GM12878 (cell line): ENCODE measurements around the gene STAT5A. TPM values are rescaled to one million over a fixed set of nuclear protein-coding genes. Genes with fewer than 3 reads are reported as not detected.

ENCODE experiments used
- polyA plus RNA-seq, 11 experiments: library from polyadenylated mRNA; depleted of rRNA in 4 of 11; unstranded in 6 of 11; stranded (reverse) in 5 of 11; fragments of >200 nt; fragmentation: Nextera tagmentation in 4 of 11; fragmentation: Illumina TruSeq in 1 of 11; extraction: Ambion mirVana in 4 of 11; extraction: Trizol in 1 of 11; gene quantifications; 1 replicate in 1 of 11; 2 replicates in 10 of 11; pipeline versions ENCODE4 v1.2.1 to v1.2.3, GENCODE V29; 2011 to 2016; ENCODE audit warnings: inconsistent platforms in 2 of 11, missing spikeins in 2 of 11, low read depth in 1 of 11
- total RNA-seq, 4 experiments: library from RNA; depleted of rRNA in 3 of 4; stranded (reverse); fragments of >200 nt in 3 of 4; fragmentation: Illumina TruSeq in 1 of 4; extraction: Trizol in 1 of 4; gene quantifications; 2 replicates each; pipeline versions ENCODE4 v1.2.1 to v1.2.3, GENCODE V29; 2013 to 2021

STAT5A gene
- total and polyA plus RNA-seq, 10 of the 15 experiments (the other 5 are each of a cell fraction or from before 2014, with no cell fraction given), result 14.8 to 86.4 (median 41.5) TPM

Other genes with a start within 250 kb of the STAT5A start
Only the 7 nearest of the 14 such genes appear.
- 52.9 and 60.5 TPM in 2 replicates for gene RAB5C, start 133.5 kb upstream of the STAT5A start, total RNA-seq (2014; rRNA removed)
- gene RAB5C, start 133.5 kb upstream of the STAT5A start, total RNA-seq (2014; rRNA removed; fragmentation: Illumina TruSeq; extraction: Trizol), result 42.3 and 42.9 TPM in 2 replicates
- gene RAB5C, start 133.5 kb upstream of the STAT5A start, total RNA-seq (2021), result 67.7 and 70.7 TPM in 2 replicates
- gene RAB5C, start 133.5 kb upstream of the STAT5A start, polyA plus RNA-seq (2011; rRNA removed), result 51.7 and 90.4 TPM in 2 replicates
- 40.8 and 80.7 TPM in 2 replicates for gene RAB5C, start 133.5 kb upstream of the STAT5A start, polyA plus RNA-seq (2014; fragmentation: Illumina TruSeq; extraction: Trizol)
- gene RAB5C, start 133.5 kb upstream of the STAT5A start, polyA plus RNA-seq (2014; fragmentation: Nextera tagmentation; extraction: Ambion mirVana), result 1 to 10 TPM; 1.2 to 1.7 TPM
- gene RAB5C, start 133.5 kb upstream of the STAT5A start, polyA plus RNA-seq (2014; rRNA removed), result 91.9 and 94.4 TPM in 2 replicates
- gene RAB5C, start 133.5 kb upstream of the STAT5A start, polyA plus RNA-seq (2016; fragmentation: Nextera tagmentation; extraction: Ambion mirVana), result 10 to 100 TPM; 49.9 to 51.7 TPM
- gene KCNH4, start 107.4 kb upstream of the STAT5A start, total RNA-seq (2014; rRNA removed), result 0.06 TPM in 1 of 2 replicates, not detected in the other
- 0.09 TPM in 1 of 2 replicates, not detected in the other for gene KCNH4, start 107.4 kb upstream of the STAT5A start, total RNA-seq (2014; rRNA removed; fragmentation: Illumina TruSeq; extraction: Trizol)
- gene KCNH4, start 107.4 kb upstream of the STAT5A start, total RNA-seq (2021), result 0.19 and 0.26 TPM in 2 replicates
- gene KCNH4, start 107.4 kb upstream of the STAT5A start, polyA plus RNA-seq (2011; rRNA removed), result 0.39 and 0.88 TPM in 2 replicates
- gene KCNH4, start 107.4 kb upstream of the STAT5A start, polyA plus RNA-seq (2014; fragmentation: Illumina TruSeq; extraction: Trizol), result 0.12 TPM in 1 of 2 replicates, not detected in the other
- gene KCNH4, start 107.4 kb upstream of the STAT5A start, polyA plus RNA-seq (2014; fragmentation: Nextera tagmentation; extraction: Ambion mirVana), result under 1 TPM in 1 of 2 experiments, not detected in 1; 0.04 TPM
- 0.10 and 0.30 TPM in 2 replicates for gene KCNH4, start 107.4 kb upstream of the STAT5A start, polyA plus RNA-seq (2014; rRNA removed)
- under 1 TPM; 0.03 to 0.09 TPM for gene KCNH4, start 107.4 kb upstream of the STAT5A start, polyA plus RNA-seq (2016; fragmentation: Nextera tagmentation; extraction: Ambion mirVana)
- gene HCRT, start 103.0 kb upstream of the STAT5A start, total RNA-seq (2014; rRNA removed), result not detected in 2 replicates
- not detected in 2 replicates for gene HCRT, start 103.0 kb upstream of the STAT5A start, total RNA-seq (2014; rRNA removed; fragmentation: Illumina TruSeq; extraction: Trizol)
- 0.41 TPM in 1 of 2 replicates, not detected in the other for gene HCRT, start 103.0 kb upstream of the STAT5A start, total RNA-seq (2021)
- not detected in 2 replicates for gene HCRT, start 103.0 kb upstream of the STAT5A start, polyA plus RNA-seq (2011; rRNA removed)
- not detected in 2 replicates for gene HCRT, start 103.0 kb upstream of the STAT5A start, polyA plus RNA-seq (2014; fragmentation: Illumina TruSeq; extraction: Trizol)
- gene HCRT, start 103.0 kb upstream of the STAT5A start, polyA plus RNA-seq (2014; fragmentation: Nextera tagmentation; extraction: Ambion mirVana), result not detected
- gene HCRT, start 103.0 kb upstream of the STAT5A start, polyA plus RNA-seq (2014; rRNA removed), result not detected in 2 replicates
- not detected for gene HCRT, start 103.0 kb upstream of the STAT5A start, polyA plus RNA-seq (2016; fragmentation: Nextera tagmentation; extraction: Ambion mirVana)
- 17.2 and 17.6 TPM in 2 replicates for gene GHDC, start 94.0 kb upstream of the STAT5A start, total RNA-seq (2014; rRNA removed)
- 6.8 TPM in 2 replicates for gene GHDC, start 94.0 kb upstream of the STAT5A start, total RNA-seq (2014; rRNA removed; fragmentation: Illumina TruSeq; extraction: Trizol)
- 20.6 and 21.2 TPM in 2 replicates for gene GHDC, start 94.0 kb upstream of the STAT5A start, total RNA-seq (2021)
- gene GHDC, start 94.0 kb upstream of the STAT5A start, polyA plus RNA-seq (2011; rRNA removed), result 6.1 and 12.3 TPM in 2 replicates
- gene GHDC, start 94.0 kb upstream of the STAT5A start, polyA plus RNA-seq (2014; fragmentation: Illumina TruSeq; extraction: Trizol), result 4.1 and 6.5 TPM in 2 replicates
- gene GHDC, start 94.0 kb upstream of the STAT5A start, polyA plus RNA-seq (2014; fragmentation: Nextera tagmentation; extraction: Ambion mirVana), result 1 to 10 TPM in 1 of 2 experiments, under 1 TPM in 1; 0.72 to 2.2 TPM
- gene GHDC, start 94.0 kb upstream of the STAT5A start, polyA plus RNA-seq (2014; rRNA removed), result 20.4 and 20.5 TPM in 2 replicates
- 10 to 100 TPM; 13.5 to 15.5 TPM for gene GHDC, start 94.0 kb upstream of the STAT5A start, polyA plus RNA-seq (2016; fragmentation: Nextera tagmentation; extraction: Ambion mirVana)
- 54.0 and 58.5 TPM in 2 replicates for gene STAT5B, start 12.1 kb upstream of the STAT5A start, total RNA-seq (2014; rRNA removed)
- 37.1 and 38.1 TPM in 2 replicates for gene STAT5B, start 12.1 kb upstream of the STAT5A start, total RNA-seq (2014; rRNA removed; fragmentation: Illumina TruSeq; extraction: Trizol)
- 66.6 and 69.6 TPM in 2 replicates for gene STAT5B, start 12.1 kb upstream of the STAT5A start, total RNA-seq (2021)
- 46.0 and 52.8 TPM in 2 replicates for gene STAT5B, start 12.1 kb upstream of the STAT5A start, polyA plus RNA-seq (2011; rRNA removed)
- 57.8 and 60.2 TPM in 2 replicates for gene STAT5B, start 12.1 kb upstream of the STAT5A start, polyA plus RNA-seq (2014; fragmentation: Illumina TruSeq; extraction: Trizol)
- 10 to 100 TPM; 11.0 to 11.8 TPM for gene STAT5B, start 12.1 kb upstream of the STAT5A start, polyA plus RNA-seq (2014; fragmentation: Nextera tagmentation; extraction: Ambion mirVana)
- gene STAT5B, start 12.1 kb upstream of the STAT5A start, polyA plus RNA-seq (2014; rRNA removed), result 56.9 and 59.2 TPM in 2 replicates
- 10 to 100 TPM; 38.8 to 40.6 TPM for gene STAT5B, start 12.1 kb upstream of the STAT5A start, polyA plus RNA-seq (2016; fragmentation: Nextera tagmentation; extraction: Ambion mirVana)
- 54.0 and 59.3 TPM in 2 replicates for gene STAT3, start 99.9 kb downstream of the STAT5A start, total RNA-seq (2014; rRNA removed)
- gene STAT3, start 99.9 kb downstream of the STAT5A start, total RNA-seq (2014; rRNA removed; fragmentation: Illumina TruSeq; extraction: Trizol), result 51.3 and 54.5 TPM in 2 replicates
- 82.6 and 86.2 TPM in 2 replicates for gene STAT3, start 99.9 kb downstream of the STAT5A start, total RNA-seq (2021)
- 63.6 and 74.7 TPM in 2 replicates for gene STAT3, start 99.9 kb downstream of the STAT5A start, polyA plus RNA-seq (2011; rRNA removed)
- 57.3 and 59.8 TPM in 2 replicates for gene STAT3, start 99.9 kb downstream of the STAT5A start, polyA plus RNA-seq (2014; fragmentation: Illumina TruSeq; extraction: Trizol)
- gene STAT3, start 99.9 kb downstream of the STAT5A start, polyA plus RNA-seq (2014; fragmentation: Nextera tagmentation; extraction: Ambion mirVana), result 10 to 100 TPM; 18.4 to 18.9 TPM
- gene STAT3, start 99.9 kb downstream of the STAT5A start, polyA plus RNA-seq (2014; rRNA removed), result 55.0 and 62.0 TPM in 2 replicates
- gene STAT3, start 99.9 kb downstream of the STAT5A start, polyA plus RNA-seq (2016; fragmentation: Nextera tagmentation; extraction: Ambion mirVana), result 10 to 100 TPM; 91.1 to 96.4 TPM
- 0.27 and 0.40 TPM in 2 replicates for gene CAVIN1, start 134.8 kb downstream of the STAT5A start, total RNA-seq (2014; rRNA removed)
- gene CAVIN1, start 134.8 kb downstream of the STAT5A start, total RNA-seq (2014; rRNA removed; fragmentation: Illumina TruSeq; extraction: Trizol), result 0.18 and 0.40 TPM in 2 replicates
- gene CAVIN1, start 134.8 kb downstream of the STAT5A start, total RNA-seq (2021), result 0.93 and 1.1 TPM in 2 replicates
- gene CAVIN1, start 134.8 kb downstream of the STAT5A start, polyA plus RNA-seq (2011; rRNA removed), result 0.04 and 0.07 TPM in 2 replicates
- 0.22 and 0.34 TPM in 2 replicates for gene CAVIN1, start 134.8 kb downstream of the STAT5A start, polyA plus RNA-seq (2014; fragmentation: Illumina TruSeq; extraction: Trizol)
- under 1 TPM; 0.03 to 0.05 TPM for gene CAVIN1, start 134.8 kb downstream of the STAT5A start, polyA plus RNA-seq (2014; fragmentation: Nextera tagmentation; extraction: Ambion mirVana)
- gene CAVIN1, start 134.8 kb downstream of the STAT5A start, polyA plus RNA-seq (2014; rRNA removed), result 0.39 and 0.67 TPM in 2 replicates
- gene CAVIN1, start 134.8 kb downstream of the STAT5A start, polyA plus RNA-seq (2016; fragmentation: Nextera tagmentation; extraction: Ambion mirVana), result under 1 TPM; 0.30 to 0.40 TPM